GM18873 (cell line): ENCODE measurements around the gene SLC45A1.
A peak's percentile ranks its signal among the peaks of the same experiment; 100 is the strongest.
"Not testable (repeated sequence)": the region's sequence is repeated elsewhere in the genome, so short reads cannot be mapped to it uniquely, and the experiment has no call there.

Experiments
- ATAC-seq: cut with Tn5 transposase; IDR thresholded peaks from one replicate; pipeline ENCODE4 v1.9.1; 2021; ENCODE audit warnings: mild to moderate bottlenecking, moderate library complexity, moderate number of reproducible peaks; ENCODE audit not compliant: unreplicated experiment, low FRiP score

The SLC45A1 gene

GRCh38 chr1:8317647-8318381 is at the start of gene SLC45A1:
TSS of gene SLC45A1 (plus strand) at chr1:8318114. CDS start at chr1:8324330, 6,216 bp downstream.
- ATAC-seq = no peak

DNA sequence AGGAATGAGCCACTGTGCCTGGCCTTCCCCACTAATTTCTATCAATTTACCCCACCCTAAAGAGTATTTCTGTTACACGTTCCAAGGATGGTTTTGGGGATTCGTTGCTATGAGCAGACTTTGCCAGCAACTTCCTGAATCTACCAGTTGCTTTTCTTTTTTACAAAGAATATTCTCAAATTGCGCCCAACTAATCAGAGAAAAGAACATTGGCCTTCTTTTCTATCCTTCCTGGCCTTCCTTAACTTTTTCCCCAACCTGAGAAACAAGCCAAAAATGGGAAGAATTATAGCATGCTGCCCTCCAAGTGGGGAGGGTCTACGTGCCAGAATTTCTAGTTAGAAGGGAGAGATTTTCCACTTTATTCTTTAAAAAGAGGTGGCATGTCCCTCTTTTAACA is 44.9 kb upstream of the SLC45A1 start:
- ATAC-seq = no peak

GRCh38 chr1:8274352-8274751 is 43.6 kb upstream of the SLC45A1 start:
- no peak for ATAC-seq

DNA sequence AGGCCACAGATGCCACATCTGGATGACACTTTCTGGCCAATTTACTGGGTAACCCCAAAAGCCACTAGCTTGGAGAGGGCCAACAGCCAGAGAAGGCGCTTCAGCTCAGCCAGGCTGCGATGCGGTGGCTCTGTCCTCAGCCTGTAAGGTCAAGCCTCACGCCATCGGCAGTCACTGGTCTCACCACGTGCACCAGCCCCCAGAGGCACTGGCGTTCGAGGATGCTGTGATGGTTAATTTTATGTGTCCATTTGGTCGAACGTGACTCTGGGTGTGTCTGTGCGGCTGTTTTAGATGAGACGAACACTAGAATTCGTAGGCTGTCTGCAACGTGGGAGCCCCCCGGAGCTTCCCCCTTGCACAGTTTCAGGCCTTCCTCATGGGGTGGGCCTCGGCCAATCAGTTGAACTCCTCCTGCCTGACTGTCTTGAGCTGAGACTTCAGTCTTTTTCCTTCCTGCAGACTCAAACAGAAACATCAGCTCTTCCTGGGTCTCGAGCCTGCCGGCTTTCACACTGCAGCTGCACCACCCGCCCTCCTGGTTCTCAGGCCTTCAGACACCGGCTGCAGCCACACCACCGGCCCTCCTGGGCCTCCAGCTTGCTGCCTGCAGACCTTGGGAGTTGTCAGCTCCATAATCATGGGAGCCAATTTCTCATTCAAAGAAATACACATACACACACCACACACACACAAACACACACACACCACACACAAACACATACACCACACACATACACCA is 41.6 kb upstream of the SLC45A1 start:
- no peak for ATAC-seq

- ATAC-seq = no peak
These were observed 41.0 kb upstream of the SLC45A1 start for GRCh38 chr1:8276932-8277331.

DNA sequence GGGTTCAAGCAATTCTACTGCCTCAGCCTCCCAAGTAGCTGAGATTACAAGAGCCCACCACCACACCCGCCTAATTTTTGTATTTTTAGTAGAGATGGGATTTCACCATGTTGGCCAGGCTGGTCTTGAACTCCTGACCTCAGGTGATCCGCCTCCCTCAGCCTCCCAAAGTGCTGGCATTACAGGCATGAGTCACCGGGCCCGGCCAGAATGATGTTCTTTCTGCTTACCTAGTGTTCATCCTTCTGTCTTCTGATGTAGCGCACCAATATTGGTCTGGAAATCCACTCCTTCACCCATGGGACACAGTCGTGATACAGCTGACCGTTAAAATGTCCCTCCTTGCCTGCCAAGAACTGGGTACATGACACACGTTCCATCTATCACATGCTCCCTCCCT is 39.2 kb upstream of the SLC45A1 start:
- ATAC-seq = not testable (repeated sequence)

DNA sequence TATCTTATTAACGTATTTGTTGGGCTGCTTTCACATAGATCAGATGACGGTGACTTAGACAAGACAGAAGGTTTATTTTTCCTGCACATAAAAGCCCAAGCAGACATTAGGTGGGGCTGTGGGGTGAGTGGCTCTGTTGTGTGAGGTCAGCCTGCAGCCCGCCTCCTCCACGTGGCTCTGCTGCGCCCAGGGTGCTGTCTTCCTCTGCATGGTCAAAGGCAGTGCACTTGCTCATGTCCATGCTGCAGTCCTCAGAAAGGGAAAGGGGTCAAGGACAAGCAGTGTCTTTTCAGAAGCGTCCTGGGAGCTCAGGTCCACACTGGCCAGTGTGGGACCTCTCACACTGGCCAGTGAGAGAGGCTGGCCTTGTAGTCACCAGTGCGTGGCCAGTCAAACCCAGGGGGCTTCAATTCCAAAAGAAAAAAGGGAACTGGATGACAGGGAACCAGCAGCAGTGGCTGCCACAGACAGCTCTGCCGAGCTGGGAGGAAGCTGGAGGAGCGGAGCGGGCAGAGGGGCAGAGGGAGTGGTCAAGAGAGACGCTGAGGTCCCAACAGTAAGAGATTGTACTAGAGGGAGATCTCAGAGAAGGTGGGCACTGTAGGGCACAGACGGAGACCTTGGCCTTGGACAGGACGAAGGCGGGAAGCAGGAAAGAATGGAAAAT is 35.9 kb upstream of the SLC45A1 start:
- no peak for ATAC-seq

- ATAC-seq = peak; percentile 92
These were observed 34.6 kb upstream of the SLC45A1 start for GRCh38 chr1:8283058-8283884.

DNA sequence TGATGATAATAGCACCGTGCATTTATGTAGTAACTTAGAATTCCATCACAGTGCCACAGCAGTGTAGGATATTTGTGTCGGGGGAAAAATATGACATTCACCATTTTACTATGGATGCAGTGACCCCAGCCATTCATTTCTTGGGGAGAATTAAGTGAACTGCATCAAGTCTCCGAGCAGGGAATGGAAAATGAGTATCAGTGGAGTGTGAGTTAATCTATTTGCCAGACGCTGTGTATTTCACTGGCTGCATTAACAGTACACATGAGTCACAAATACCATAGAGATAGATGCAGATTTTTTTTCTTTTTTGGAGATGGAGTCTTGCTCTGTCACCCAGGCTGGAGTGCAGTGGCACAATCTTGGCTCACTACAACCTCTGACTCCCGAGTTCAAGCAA is 33.8 kb upstream of the SLC45A1 start:
- no peak for ATAC-seq

- ATAC-seq = no peak
These were observed 32.8 kb upstream of the SLC45A1 start for GRCh38 chr1:8285103-8285502.

DNA sequence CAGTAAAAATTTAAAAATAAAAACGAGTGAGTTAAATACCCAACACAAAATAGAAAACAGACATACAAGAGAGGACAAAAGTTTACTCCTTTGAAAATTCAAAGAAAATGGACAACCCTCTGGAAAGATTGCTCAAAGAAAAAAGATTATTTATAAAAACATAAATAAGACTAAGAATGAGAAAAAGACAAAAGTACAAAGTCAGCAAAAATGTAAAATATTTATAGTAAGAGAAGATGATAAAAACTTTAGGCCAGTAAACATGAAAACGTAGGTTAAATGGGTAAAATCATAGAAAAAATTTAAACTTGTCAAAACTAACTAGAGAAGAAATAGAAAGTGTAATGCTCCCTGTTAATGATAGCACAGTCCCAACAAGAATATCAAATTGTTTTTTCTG is 31.9 kb upstream of the SLC45A1 start:
- no peak for ATAC-seq

GRCh38 chr1:8293118-8293517 is 24.8 kb upstream of the SLC45A1 start:
- no peak for ATAC-seq

GRCh38 chr1:8293641-8294169 is 24.2 kb upstream of the SLC45A1 start:
- ATAC-seq = no peak

- ATAC-seq = no peak
These were observed 23.7 kb upstream of the SLC45A1 start for GRCh38 chr1:8294170-8294697.

DNA sequence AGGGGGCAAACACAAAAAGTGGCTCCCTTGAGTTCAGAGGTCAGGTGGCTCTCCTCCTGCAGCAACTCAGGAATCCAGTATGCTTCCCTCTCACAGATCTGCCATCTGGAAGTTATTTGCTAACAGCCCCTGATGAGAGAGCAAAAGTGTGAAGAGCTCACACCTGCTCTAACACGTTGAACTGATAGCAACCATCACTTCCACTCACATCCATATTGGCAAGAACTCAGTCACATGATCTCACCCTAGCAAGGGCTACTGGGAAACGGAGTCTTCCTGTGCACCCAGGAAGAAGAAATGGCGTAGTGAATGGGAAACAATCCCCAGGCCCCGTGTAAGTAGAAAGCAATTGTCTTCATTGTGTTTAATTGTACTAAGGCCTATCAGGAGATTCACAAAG is 20.7 kb upstream of the SLC45A1 start:
- no peak for ATAC-seq

DNA sequence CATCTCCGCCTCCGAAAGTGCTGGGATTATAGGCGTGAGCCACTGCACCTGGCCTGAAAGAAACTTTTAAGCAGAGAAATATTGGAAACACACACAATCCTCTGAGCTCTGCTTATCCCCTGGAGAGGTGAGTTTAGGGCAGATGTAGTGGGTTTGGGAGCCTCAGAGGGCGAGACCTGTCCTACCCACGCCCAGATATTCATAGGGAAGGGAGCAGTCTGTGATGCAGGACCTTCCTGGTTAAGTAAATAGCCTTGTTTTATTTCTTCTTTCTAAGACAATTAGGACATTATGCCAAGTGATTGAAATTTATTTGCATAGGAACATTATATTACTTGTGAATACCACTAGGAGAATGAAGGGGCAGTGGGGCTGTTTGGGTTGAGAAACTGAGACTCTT is 18.0 kb upstream of the SLC45A1 start:
- no peak for ATAC-seq

DNA sequence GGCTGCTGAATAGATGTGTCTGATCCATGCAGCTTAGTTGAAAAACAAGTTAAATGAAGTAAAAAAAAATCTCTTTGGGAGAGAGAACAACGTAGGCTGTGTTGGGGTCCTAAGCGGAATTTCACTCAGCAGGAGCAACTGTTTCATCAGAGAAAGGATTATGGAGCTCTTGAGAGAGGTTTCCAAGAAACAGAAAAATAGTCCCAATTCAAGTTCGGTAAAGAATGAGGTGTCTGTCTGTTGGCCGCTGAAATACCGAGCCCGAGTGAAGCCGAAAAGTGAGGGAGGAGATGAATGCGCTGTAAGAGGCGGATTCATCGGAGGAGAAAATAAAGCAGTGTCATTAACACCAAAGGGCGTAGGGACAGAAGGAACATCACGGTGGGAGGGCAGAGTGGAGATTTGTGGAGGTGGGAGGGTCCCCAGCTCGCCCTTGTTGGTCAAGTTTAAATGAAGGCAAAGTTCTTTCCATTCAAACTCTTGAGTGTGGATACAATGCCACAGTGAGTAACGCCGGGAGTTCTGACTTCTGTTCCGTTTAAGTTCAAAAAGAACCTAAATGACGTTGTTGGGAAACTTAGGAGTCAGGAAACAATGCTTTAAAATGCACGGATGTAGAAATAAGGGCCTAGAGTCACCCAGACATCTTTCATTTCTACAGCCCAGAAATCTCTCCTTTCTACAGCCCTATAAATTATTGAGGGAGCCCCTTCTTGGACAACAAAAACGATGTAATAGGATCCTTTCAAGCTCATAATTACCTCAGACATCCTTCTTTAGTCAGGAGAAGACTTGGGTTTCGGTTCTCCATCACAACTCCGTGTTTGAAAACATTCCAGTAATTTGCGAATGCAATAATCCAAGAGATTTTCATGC is 15.6 kb upstream of the SLC45A1 start:
- ATAC-seq = no peak

GRCh38 chr1:8303141-8303540 is 14.8 kb upstream of the SLC45A1 start:
- no peak for ATAC-seq

- ATAC-seq = no peak
These were observed 14.0 kb upstream of the SLC45A1 start for GRCh38 chr1:8303876-8304275.
